ENCODE data around the gene AMOTL2.

AMOTL2 gene

GRCh38 chr3:134378818-134379217, 4.6 kb upstream of the AMOTL2 start:
- Histone ChIP-seq H3K36me3 (no peaks in the 10 kb centered on the region), H3K4me1 (ENCODE audit: control insufficient read depth in 1 of 2, insufficient read depth in 1 of 2, low read depth in 1 of 2, low read length in 1 of 2) (peaks cover 7 to 10% of the 10 kb centered on the region in 2 experiments), H3K4me3 (ENCODE audit: low read depth in 1 of 2, low read length in 1 of 2) (no peak overlapping the region), H3K27ac (no peak overlapping the region), H3K27me3 (peaks cover 56% of the 10 kb centered on the region), H3K9me3 (no peaks in the 10 kb centered on the region)
- TF ChIP-seq, protein P1, sequence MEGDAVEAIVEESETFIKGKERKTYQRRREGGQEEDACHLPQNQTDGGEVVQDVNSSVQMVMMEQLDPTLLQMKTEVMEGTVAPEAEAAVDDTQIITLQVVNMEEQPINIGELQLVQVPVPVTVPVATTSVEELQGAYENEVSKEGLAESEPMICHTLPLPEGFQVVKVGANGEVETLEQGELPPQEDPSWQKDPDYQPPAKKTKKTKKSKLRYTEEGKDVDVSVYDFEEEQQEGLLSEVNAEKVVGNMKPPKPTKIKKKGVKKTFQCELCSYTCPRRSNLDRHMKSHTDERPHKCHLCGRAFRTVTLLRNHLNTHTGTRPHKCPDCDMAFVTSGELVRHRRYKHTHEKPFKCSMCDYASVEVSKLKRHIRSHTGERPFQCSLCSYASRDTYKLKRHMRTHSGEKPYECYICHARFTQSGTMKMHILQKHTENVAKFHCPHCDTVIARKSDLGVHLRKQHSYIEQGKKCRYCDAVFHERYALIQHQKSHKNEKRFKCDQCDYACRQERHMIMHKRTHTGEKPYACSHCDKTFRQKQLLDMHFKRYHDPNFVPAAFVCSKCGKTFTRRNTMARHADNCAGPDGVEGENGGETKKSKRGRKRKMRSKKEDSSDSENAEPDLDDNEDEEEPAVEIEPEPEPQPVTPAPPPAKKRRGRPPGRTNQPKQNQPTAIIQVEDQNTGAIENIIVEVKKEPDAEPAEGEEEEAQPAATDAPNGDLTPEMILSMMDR (IDR thresholded peaks at IDR 0.05): no peak

DNA sequence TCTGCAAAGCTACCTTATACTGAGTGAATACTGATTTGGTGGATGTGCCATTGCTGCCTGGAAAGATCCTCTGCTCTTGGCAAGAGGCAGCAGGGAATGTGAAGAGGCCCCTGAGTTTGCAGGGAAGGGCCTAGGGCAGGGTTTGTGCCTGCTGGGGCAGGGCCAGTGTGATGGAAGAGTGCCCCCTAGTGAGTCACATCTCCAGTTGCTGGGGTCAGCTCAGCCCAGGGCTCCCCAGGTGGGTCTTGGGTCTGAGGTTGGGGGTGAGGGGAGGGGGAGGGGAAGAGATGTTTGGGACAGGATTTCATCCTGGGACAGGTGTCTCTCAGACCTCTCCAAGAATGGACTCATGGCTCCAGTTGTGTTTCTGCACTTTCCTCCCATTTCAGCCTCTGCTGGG, 4.1 kb upstream of the AMOTL2 start:
- no peak overlapping the region for H3K4me3 ChIP-seq (ENCODE audit: low read depth in 1 of 2, low read length in 1 of 2)
- H3K4me1 ChIP-seq (ENCODE audit: control insufficient read depth in 1 of 2, insufficient read depth in 1 of 2, low read depth in 1 of 2, low read length in 1 of 2): peaks cover 7 to 10% of the 10 kb centered on the region in 2 experiments
- no peak overlapping the region for H3K27ac ChIP-seq
- H3K9me3 ChIP-seq: no peaks in the 10 kb centered on the region
- H3K36me3 ChIP-seq: no peaks in the 10 kb centered on the region
- peaks cover 60% of the 10 kb centered on the region for H3K27me3 ChIP-seq
- TF ChIP-seq, protein P1 (IDR thresholded peaks at IDR 0.05): no peak

GRCh38 chr3:134377896-134378295, 3.6 kb upstream of the AMOTL2 start:
- Histone ChIP-seq H3K4me3 (ENCODE audit: low read depth in 1 of 2, low read length in 1 of 2) (no peak overlapping the region), H3K9me3 (no peaks in the 10 kb centered on the region), H3K27ac (no peak overlapping the region), H3K4me1 (ENCODE audit: control insufficient read depth in 1 of 2, insufficient read depth in 1 of 2, low read depth in 1 of 2, low read length in 1 of 2) (peaks cover 7 to 10% of the 10 kb centered on the region in 2 experiments), H3K36me3 (no peaks in the 10 kb centered on the region), H3K27me3 (peaks cover 65% of the 10 kb centered on the region)
- TF ChIP-seq, protein P1 (IDR thresholded peaks at IDR 0.05): no peak

- no peak overlapping the region for H3K4me3 ChIP-seq (ENCODE audit: low read depth in 1 of 2, low read length in 1 of 2)
- TF ChIP-seq, protein P1 (IDR thresholded peaks at IDR 0.05): no peak
- no peak overlapping the region for H3K27ac ChIP-seq
- H3K9me3 ChIP-seq: no peaks in the 10 kb centered on the region
- H3K27me3 ChIP-seq: peaks cover 75% of the 10 kb centered on the region
- peaks cover 7 to 10% of the 10 kb centered on the region in 2 experiments for H3K4me1 ChIP-seq (ENCODE audit: control insufficient read depth in 1 of 2, insufficient read depth in 1 of 2, low read depth in 1 of 2, low read length in 1 of 2)
- no peaks in the 10 kb centered on the region for H3K36me3 ChIP-seq
These were observed 2.7 kb upstream of the AMOTL2 start for GRCh38 chr3:134376786-134377426.

DNA sequence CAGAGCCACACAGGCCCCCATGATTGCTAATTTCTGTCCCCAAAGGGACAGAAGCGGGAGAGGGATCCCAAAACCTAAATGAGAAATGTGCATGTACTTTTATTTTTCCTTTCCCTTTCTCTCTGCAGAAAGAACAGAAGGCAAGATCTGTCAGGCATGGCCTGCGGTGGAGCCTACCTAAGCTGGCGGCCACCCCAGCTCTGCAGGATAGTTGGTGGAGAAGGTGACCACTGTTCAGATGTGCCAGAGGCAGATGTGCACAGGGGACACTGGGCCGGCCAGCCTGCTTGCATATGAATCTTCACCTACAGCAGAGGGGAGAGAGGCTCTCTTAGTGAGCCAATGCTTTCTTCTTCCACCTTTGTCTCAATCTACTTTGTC, 2.1 kb upstream of the AMOTL2 start:
- Histone ChIP-seq H3K27ac (no peak overlapping the region), H3K27me3 (peaks cover 75% of the 10 kb centered on the region), H3K4me1 (ENCODE audit: control insufficient read depth in 1 of 2, insufficient read depth in 1 of 2, low read depth in 1 of 2, low read length in 1 of 2) (peaks cover 7 to 10% of the 10 kb centered on the region in 2 experiments), H3K36me3 (no peaks in the 10 kb centered on the region), H3K4me3 (ENCODE audit: low read depth in 1 of 2, low read length in 1 of 2) (no peak overlapping the region), H3K9me3 (no peaks in the 10 kb centered on the region)
- TF ChIP-seq, protein P1 (IDR thresholded peaks at IDR 0.05): no peak
